ENCODE results near the gene CAMK2A. TPM values are rescaled to one million over a fixed set of nuclear protein-coding genes. Genes with fewer than 3 reads are reported as not detected.

CAMK2A gene
- total RNA-seq, 1 experiment from 2014 or later = 0.33 TPM

DNA sequence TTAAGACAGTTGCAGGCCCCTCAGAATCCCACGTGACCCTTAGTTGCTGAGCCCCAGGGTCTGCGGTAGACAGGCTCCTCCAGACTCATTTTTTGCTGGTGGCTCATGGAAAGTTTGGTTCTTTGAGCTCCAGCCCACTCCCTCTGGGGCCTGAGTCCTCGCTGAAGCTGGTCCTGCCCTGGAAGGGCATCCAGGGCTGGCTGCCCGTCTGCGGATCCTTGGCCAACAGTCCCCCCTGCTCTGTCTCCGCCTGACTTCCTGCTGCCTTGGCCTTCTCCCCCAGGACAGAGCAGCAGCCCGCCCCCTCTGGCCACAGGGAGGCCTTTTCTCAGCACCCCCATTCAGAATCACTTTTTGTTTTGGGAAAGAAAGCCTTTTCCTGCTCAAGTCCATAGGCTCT is 75.3 kb downstream of the CAMK2A start:
- H3K23ac ChIP-seq (ENCODE audit: insufficient read length, low read depth, low read length) = no peak overlapping the region
- no peaks in the 10 kb centered on the region for H3K9me3 ChIP-seq (ENCODE audit: control insufficient read depth, low read depth, low read length)
- no peak overlapping the region for H2BK120ac ChIP-seq (ENCODE audit: low read depth, low read length, poor library complexity, severe bottlenecking)
- no peak overlapping the region for H3K4me2 ChIP-seq (ENCODE audit: insufficient read depth, insufficient read length, low read length)
- H3K4me1 ChIP-seq (ENCODE audit: insufficient read depth, low read length) = no peaks in the 10 kb centered on the region; the same call in 1 of the 2 replicates
- H3K56ac ChIP-seq (ENCODE audit: insufficient read length, low read depth, low read length) = no peak overlapping the region
- Mint-ChIP-seq H3K27ac (peak overlapping the region in 1 of 3 experiments; percentile 91; a peak in 1 of 7 replicates), H3K4me3 (no peak overlapping the region), H3K4me1 (peaks cover 27 to 31% of the 10 kb centered on the region in 2 experiments), H3K27me3 (ENCODE audit: low read depth) (peaks cover 30% of the 10 kb centered on the region), H3K36me3 (ENCODE audit: insufficient read depth in 1 of 3, low read depth in 3 of 3) (no peaks in the 10 kb centered on the region; a peak in 1 of 7 replicates), H3K9me3 (no peaks in the 10 kb centered on the region; a peak in 1 of 5 replicates)
- DNase-seq = peak; percentile 43
- H2BK15ac ChIP-seq (ENCODE audit: low read depth, low read length) = no peak overlapping the region
- H2BK5ac ChIP-seq (ENCODE audit: insufficient read length, low read length) = no peak overlapping the region
- H4K5ac ChIP-seq (ENCODE audit: insufficient read length, low read depth, low read length) = no peak overlapping the region
- H2BK12ac ChIP-seq (ENCODE audit: insufficient read length, low read depth, low read length) = no peak overlapping the region
- no peaks in the 10 kb centered on the region for H3K79me2 ChIP-seq (ENCODE audit: insufficient read depth, low read length)
- H3K27ac ChIP-seq (ENCODE audit: insufficient read length, low read depth, low read length) = no peak overlapping the region
- no peak overlapping the region for H2AK5ac ChIP-seq (ENCODE audit: insufficient read length, low read length)
- H4K8ac ChIP-seq (replicated peaks; ENCODE audit: insufficient read length, low read depth, low read length) = no peak overlapping the region
- no peaks in the 10 kb centered on the region for H4K20me1 ChIP-seq (ENCODE audit: control insufficient read depth, insufficient read depth, insufficient read length)
- H3K79me1 ChIP-seq (ENCODE audit: insufficient read depth, low read depth, low read length, poor library complexity, severe bottlenecking) = no peaks in the 10 kb centered on the region
- TF ChIP-seq, protein P1, sequence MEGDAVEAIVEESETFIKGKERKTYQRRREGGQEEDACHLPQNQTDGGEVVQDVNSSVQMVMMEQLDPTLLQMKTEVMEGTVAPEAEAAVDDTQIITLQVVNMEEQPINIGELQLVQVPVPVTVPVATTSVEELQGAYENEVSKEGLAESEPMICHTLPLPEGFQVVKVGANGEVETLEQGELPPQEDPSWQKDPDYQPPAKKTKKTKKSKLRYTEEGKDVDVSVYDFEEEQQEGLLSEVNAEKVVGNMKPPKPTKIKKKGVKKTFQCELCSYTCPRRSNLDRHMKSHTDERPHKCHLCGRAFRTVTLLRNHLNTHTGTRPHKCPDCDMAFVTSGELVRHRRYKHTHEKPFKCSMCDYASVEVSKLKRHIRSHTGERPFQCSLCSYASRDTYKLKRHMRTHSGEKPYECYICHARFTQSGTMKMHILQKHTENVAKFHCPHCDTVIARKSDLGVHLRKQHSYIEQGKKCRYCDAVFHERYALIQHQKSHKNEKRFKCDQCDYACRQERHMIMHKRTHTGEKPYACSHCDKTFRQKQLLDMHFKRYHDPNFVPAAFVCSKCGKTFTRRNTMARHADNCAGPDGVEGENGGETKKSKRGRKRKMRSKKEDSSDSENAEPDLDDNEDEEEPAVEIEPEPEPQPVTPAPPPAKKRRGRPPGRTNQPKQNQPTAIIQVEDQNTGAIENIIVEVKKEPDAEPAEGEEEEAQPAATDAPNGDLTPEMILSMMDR (conservative IDR thresholded peaks at IDR 0.05) = peak; percentile 26; the same call in 1 of the 3 replicates
- H3K4ac ChIP-seq (ENCODE audit: low read depth, low read length) = no peak overlapping the region
- no peaks in the 10 kb centered on the region for H3K23me2 ChIP-seq (ENCODE audit: insufficient read length, low read depth, low read length, poor library complexity, severe bottlenecking)
- H3T11ph ChIP-seq (ENCODE audit: low read length) = no peak overlapping the region
- H3K9ac ChIP-seq (ENCODE audit: extremely low read depth, insufficient read length, low read length) = no peak overlapping the region
- no peak overlapping the region for H4K91ac ChIP-seq (ENCODE audit: insufficient read length, low read depth, low read length)
- no peak overlapping the region for H2BK20ac ChIP-seq (ENCODE audit: low read depth, low read length, poor library complexity, severe bottlenecking)
- no peak overlapping the region for H2AFZ ChIP-seq (ENCODE audit: low read length)
- H3K18ac ChIP-seq (ENCODE audit: insufficient read length, low read depth, low read length) = no peak overlapping the region
- no CpG with 5 or more reads among the region's 7 CpGs for WGBS (ENCODE audit: extremely low coverage, insufficient read length, low lambda C conversion rate)
- H3K27me3 ChIP-seq (ENCODE audit: insufficient read depth, low read length) = 0 out of 2 replicates have a peak, but pooled peaks cover 1% of the 10 kb centered on the region
- H3K14ac ChIP-seq (ENCODE audit: insufficient read depth, low read length) = no peak overlapping the region

Data from H9 (cell line).